NCI-H460 (cell line): ENCODE data around the gene PRSS57. TPM values are rescaled to one million over a fixed set of nuclear protein-coding genes. Genes with fewer than 3 reads are reported as not detected.
A peak's percentile ranks its signal among the peaks of the same experiment; 100 is the strongest.
"Not testable (repeated sequence)": the region's sequence is repeated elsewhere in the genome, so short reads cannot be mapped to it uniquely, and the experiment has no call there.

ENCODE experiments used
- DNase-seq: peaks from one replicate; pipeline ENCODE4 v3.0.0-alpha.2; 2016; ENCODE audit warnings: low read depth; ENCODE audit errors: extremely low read depth
- total RNA-seq: library from RNA; depleted of rRNA; stranded (reverse); fragments of >200 nt; shearing (Covaris generic); gene quantifications from 2 replicates; pipeline ENCODE4 v1.2.3, GENCODE V29; 2014

PRSS57 gene
- total RNA-seq, 1 experiment from 2014 or later, result not detected

- no peak for DNase-seq
Measured at GRCh38 chr19:723714-724113, 28.5 kb upstream of the PRSS57 start.

- DNase-seq, result no peak
Measured at GRCh38 chr19:723247-723646, 28.0 kb upstream of the PRSS57 start.

- no peak for DNase-seq
Measured at GRCh38 chr19:722553-723101, 27.4 kb upstream of the PRSS57 start.

- no peak for DNase-seq
Measured at GRCh38 chr19:720345-721160, 25.3 kb upstream of the PRSS57 start.

- no peak for DNase-seq
Measured at GRCh38 chr19:719636-720344, 24.5 kb upstream of the PRSS57 start.

GRCh38 chr19:718991-719512 lies 23.8 kb upstream of the PRSS57 start:
- DNase-seq, result no peak

GRCh38 chr19:718251-718951 lies 23.1 kb upstream of the PRSS57 start:
- DNase-seq, result no peak

GRCh38 chr19:715347-715746 lies 20.1 kb upstream of the PRSS57 start:
- DNase-seq, result no peak

- DNase-seq, result no peak
Measured at GRCh38 chr19:711254-711653, 16.0 kb upstream of the PRSS57 start.

GRCh38 chr19:710767-711166 lies 15.5 kb upstream of the PRSS57 start:
- no peak for DNase-seq

GRCh38 chr19:709965-710571 lies 14.8 kb upstream of the PRSS57 start:
- DNase-seq, result no peak

GRCh38 chr19:709196-709964 lies 14.1 kb upstream of the PRSS57 start:
- no peak for DNase-seq

GRCh38 chr19:708154-709143 lies 13.2 kb upstream of the PRSS57 start, which contains the start of gene PALM:
Gene PALM (plus strand): TSS chr19:708935. CDS start chr19:709147, 212 bp downstream.
- no peak for DNase-seq

- no peak for DNase-seq
Measured at GRCh38 chr19:704447-704741, 9.1 kb upstream of the PRSS57 start.

GRCh38 chr19:703651-704446 lies 8.6 kb upstream of the PRSS57 start:
- DNase-seq, result peak; percentile 55

- no peak for DNase-seq
Measured at GRCh38 chr19:703329-703650, 8.0 kb upstream of the PRSS57 start.

- DNase-seq, result not testable (repeated sequence)
Measured at GRCh38 chr19:702847-703246, 7.6 kb upstream of the PRSS57 start.

- DNase-seq, result not testable (repeated sequence)
Measured at GRCh38 chr19:699885-700284, 4.6 kb upstream of the PRSS57 start.
